ENCODE measurements around the gene MATR3.
A peak's percentile ranks its signal among the peaks of the same experiment; 100 is the strongest.

The MATR3 gene

DNA sequence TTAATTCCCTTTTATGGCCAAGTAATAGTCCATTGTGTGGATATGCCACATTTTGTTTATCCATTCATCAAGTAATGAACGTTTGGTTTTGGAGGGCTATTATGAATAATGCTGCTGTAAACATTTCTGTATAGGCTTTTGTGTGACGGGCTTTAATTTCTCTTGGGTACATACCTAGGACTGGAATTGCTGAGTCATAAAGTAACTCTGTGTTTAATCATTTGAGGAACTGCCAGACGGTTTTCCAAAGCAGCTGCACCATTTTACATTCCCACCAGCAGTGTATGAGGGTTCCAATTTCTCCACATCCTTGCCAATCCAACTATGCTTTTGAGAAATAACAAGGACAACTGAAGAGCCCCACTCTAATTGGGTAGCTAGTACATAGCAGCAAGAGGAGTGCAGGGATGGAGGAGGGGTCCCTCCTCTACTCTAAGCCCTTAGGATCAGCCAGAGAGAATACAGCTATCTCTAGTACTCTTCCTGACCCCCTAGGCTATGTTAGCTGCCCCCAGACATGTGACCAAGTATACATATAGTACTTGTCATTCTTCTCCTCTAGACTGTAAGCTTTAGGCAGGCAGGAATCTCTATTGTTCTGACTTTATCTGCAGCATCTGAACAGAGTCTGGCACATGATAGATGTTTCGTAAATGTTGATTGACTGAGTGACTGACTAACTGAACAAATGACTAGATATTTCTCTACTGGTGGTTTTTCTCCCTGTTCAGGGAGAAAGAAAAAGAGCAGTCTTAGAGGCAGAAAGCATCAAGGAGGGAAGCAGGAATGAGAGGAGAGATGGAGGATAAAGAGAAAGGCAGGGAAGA, 22.1 kb upstream of the MATR3 start:
- no peak for DNase-seq (ENCODE audit: low read depth in 2 of 2)

DNA sequence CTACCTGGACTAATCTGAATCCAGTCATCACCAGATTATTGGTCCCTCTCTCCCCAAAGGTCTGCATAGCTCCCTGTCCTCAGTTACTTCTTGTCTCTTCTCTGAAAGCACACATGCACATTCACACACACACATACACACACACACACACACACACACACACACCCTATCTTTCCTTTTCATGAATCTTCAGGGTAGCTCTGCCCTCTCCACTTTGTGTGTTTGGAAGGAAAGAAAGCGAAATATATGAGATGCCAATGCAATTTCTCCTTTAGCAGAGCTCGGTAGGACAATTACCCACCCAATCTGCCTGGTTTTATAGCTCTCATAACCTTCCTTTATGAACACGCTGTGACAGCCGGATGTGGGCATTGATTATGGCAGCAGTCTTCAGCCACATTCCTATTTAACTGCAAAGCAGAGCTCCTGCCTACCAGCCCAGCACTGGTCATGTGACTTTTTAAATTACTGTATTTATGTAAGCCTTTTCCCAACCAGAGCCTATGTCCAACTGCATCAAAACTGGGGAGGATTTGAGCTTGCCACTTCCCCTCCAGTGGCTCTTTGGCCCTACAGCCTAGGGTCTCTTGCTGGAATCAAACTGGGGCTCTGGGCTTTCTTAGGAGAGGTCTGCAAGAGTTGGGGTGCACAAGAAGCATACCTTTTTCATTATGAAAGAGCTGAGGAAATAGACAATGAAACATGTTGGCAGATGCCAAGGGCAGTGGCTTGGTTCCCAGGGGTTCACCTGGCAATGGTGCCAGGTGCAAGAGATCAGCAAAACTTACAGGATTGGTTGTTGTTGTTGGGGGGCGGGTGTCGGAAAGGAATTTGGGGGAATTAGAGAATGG, 20.8 kb upstream of the MATR3 start:
- no peak for DNase-seq (ENCODE audit: low read depth in 2 of 2)

DNA sequence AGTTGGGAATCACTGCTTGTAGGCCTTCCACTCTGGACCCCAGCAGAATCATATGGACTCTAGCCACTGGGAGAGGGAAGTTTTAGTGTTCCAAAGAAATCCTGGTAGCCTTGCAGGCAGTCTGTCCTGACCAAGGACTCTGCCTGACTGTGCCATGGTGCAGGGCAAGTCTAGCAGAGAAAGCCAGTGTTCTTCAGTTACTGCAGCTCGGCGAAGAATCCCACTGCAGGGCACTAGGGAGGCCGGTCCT, 20.3 kb upstream of the MATR3 start:
- no peak for DNase-seq (ENCODE audit: low read depth in 2 of 2)

DNA sequence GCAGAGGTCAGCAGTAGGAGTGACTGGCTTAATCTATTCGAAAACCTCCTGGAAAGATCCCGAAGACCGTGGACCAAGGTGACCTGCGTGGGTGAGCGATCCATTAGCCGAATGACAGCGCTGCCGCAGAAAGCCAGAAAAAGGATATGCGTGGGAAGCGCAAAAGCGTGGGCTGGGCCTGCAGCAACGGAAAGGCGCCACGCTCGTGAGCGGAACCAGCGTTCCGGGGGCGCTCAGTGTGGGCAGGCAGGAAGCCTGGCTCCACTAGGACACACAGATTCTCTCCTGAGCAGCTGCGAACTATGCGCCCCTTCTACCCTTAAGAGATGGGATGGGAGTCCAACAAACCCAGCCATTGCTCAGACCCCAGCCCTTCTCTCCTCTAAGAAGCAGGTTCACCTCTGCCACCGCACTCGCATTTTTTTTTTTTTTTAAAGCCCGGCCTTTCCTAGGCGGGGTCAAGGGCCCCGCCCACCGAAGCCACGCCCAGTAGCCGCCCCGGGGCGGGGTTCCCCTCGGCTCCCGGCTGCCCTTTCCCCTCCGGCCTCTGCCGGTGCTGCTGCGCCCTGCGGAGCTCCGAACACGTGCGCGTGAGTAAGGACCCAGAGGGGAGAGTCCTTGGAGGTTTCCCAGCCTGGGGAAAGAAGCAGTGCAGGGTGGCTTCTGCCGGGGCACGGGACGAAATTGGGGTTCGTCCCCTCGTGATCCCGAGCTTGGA, 19.8 kb upstream of the MATR3 start:
- DNase-seq (ENCODE audit: low read depth in 2 of 2): peak; percentile 82 to 83

DNA sequence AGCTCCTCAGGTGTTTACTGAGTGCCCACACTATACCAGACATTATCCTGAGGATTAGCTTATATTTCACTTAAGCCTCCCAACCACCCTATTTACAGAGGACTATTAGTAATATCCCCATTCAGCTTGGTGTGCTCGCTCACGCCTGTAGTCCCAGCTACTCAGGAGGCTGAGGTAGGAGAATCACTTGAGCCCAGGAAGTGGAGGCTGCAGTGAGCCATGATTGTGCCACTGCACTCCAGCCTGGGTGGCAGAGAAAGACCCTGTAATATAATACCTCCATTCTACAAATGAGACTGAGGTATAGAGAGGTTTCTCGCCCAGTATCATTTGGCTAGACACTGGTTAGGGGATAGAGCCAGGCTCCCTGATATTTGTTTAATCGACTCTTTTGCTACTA, 18.0 kb upstream of the MATR3 start:
- DNase-seq (ENCODE audit: low read depth in 2 of 2): no peak

DNA sequence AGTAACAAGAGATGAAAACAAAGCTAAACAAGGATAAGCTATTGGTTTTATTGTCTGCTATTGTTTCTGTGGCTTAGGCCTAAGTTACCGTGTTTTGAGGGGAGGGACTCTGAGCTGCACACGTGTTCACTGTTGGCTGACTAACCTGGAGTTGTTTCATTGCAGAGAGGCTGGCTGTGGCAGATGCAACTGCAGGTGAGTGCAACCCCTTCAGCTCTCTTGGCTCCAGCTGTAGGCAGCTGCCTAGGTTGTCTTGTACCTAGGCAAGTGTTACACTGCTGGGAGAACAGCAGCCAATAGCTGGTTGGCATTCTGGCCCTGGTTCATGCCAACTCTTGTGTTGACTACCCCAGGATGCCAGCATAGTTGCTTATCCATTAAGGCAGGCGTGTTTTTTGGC, 17.6 kb upstream of the MATR3 start:
- no peak for DNase-seq (ENCODE audit: low read depth in 2 of 2)

DNA sequence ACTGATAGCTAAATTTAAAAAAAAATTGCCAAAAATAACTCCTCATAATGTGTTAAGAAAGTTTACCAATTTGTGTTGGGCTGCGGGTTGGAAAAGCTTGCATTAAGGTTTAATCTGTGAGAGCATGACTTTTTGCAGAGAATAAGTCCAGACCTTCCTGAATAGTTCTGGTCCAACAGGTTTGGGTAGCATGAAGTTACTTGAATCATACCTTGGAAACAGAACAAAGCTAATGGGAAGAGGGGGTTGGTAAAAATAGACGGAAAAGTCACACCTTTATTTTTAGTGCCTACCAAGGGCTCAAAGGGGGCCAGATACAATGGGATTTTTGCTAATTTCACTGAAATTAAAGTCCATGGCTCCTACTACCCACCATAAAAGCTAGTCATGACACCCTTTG, 17.1 kb upstream of the MATR3 start:
- no peak for DNase-seq (ENCODE audit: low read depth in 2 of 2)

DNA sequence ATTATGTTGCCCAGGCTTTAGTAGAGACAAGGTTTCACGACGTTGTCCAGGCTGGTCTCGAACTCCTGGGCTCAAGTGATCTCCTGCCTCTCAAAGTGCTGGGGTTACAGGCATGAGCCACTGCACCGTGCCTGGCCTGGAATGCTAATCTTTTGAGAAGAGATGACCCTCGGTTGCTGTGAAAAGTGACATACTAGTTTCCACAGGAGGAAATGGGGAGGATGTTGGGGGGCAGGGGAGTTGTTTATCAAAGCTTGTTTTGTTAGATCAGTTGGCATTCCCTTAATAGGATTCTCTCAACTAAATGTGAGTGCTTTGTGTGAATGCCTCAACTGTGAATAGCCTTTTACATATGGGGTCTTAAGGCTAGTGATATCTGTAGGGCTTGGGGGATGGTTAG, 16.4 kb upstream of the MATR3 start:
- no peak for DNase-seq (ENCODE audit: low read depth in 2 of 2)

DNA sequence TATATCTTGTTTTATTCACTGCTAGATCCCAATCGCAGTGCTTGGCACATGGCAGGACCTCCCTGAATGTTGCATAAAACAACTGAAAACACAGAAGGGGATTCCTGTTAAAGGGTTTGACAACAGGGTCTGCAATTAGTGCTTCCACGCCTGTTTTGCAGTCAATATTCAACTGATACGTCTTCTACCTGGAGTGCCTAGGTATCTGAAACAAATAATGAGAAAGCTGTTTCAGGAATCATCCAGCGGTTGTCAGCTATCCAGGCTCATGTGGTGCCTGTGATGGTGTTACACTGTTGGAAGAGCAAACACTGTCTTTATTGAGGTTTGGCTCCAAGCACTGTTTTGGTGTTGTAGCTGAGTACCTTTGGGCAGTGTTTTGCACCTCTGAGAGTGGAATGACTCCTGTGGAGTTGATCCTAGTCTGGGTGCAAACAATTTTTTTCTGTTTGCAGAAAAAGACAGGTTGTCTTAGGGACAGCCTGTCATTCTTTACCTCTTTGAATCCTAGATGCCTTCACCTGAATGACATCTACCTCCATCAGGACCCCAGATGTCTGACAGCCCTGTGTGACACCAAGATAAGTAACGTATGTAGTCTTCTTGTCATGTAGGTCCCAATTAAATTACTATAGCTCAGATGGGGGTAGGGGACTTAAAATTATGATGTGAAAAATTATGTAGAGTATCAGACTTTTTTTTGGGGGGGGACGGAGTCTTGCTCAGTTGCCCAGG, 14.8 kb upstream of the MATR3 start:
- DNase-seq (ENCODE audit: low read depth in 2 of 2): no peak

DNA sequence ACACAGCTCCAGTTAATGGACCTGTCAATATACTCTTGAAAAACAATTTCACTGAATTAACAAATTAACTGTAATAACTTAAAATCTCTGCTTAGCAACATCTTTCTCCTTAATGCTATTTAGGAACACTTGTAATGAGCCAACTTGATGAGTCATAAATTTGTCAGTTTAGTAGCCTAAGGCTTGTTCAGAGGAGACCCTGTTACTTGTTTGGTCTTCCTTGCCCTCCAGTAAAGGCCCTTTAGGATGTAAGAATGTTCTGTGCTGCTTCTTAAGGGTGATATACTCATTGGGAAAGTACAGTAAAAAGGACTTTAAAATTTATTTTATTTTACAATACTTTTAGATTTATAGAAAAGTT, 11.4 kb upstream of the MATR3 start:
- DNase-seq (ENCODE audit: low read depth in 2 of 2): no peak

DNA sequence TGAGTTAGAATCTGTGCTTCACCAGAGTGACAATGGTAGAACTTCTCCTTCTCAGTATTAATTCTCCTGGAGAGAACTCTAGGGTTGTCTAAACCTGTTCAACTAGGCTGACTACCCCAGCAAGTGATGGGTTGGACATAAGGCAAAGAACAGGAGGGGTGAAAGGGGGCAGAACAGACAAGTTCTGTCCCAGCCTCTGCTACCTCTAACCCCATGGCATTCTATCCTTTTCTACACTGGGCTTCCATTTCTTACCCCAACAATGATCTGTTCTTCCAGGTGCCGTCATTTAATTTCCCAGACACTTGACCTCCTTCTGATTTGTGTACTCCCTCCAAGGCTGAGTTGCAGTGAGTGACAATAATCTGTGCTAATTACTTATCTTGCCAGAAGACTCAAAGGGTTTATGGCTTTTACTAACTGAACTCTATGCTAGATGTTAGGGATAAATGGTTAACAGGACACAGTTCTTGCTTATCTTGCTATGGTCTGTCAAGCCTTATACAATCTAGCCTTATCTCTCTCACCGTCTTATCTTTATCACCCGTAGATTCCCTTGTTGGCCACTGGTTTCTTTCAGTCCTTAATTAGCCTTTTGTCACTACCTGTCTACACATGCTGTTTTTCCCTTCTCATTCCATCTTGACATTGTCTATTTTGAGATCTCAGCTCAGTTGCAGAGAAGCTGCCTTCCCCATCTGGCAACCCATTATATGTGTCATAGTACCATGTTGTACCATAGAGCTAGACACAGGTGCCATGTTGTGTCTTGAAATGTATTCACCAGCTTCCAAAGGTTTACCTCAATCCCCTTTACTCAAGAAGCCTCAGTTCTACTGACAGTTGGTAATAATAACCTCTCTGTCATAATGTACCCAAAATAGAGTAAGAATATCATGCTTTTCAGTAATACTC, 10.0 kb upstream of the MATR3 start:
- DNase-seq (ENCODE audit: low read depth in 2 of 2): no peak

DNA sequence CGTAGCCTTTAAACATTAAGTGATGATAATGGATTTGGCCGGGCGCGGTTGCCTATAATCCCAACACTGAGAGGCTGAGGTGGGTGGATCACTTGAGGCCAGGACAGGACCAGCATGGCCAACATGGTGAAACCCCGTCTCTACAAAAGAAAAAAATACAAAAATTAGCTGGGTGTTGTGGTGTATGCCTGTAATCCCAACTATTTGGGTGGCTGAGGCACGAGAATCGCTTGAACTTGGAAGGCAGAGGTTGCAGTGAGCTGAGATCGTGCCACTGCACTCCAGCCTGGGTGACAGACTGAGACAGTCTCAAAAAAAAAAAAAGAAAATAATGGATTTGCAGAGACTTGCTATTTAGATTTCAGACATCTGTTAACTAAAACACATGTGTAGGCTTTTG, 9.2 kb upstream of the MATR3 start:
- DNase-seq (ENCODE audit: low read depth in 2 of 2): no peak

DNA sequence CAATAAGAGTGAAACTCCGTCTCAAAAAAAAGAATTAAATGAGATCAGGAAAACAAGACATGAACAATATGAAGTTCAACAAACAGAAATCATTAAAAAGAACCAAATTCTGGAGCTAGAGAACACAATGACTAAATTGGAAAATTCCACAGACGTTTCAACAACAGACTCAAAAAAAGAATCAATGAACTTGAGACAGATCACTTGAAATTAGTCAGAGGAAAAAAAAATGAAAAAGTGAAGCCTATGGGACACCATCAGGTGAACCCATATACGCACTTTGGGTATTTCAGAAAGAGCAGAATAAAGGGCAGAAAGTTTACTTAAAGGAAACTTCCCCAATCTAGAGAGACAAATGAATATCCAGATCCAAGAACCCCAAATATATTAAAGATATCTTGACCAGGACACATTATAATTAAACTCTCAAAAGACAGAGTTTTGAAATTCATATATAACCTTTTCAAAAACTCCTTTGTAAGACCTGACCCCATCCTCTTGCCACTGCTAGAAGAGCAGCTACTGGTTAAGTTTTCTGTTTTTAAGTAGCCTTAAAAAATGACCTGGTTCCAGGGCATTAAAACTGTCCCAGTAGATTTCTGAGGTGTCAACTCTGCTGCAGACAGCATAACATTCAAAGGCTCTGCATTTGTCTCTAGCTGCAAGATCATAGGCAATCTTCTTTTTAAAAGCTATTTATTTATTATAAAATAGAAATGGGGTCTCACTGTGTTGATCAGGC, 7.7 kb upstream of the MATR3 start:
- DNase-seq (ENCODE audit: low read depth in 2 of 2): no peak

DNA sequence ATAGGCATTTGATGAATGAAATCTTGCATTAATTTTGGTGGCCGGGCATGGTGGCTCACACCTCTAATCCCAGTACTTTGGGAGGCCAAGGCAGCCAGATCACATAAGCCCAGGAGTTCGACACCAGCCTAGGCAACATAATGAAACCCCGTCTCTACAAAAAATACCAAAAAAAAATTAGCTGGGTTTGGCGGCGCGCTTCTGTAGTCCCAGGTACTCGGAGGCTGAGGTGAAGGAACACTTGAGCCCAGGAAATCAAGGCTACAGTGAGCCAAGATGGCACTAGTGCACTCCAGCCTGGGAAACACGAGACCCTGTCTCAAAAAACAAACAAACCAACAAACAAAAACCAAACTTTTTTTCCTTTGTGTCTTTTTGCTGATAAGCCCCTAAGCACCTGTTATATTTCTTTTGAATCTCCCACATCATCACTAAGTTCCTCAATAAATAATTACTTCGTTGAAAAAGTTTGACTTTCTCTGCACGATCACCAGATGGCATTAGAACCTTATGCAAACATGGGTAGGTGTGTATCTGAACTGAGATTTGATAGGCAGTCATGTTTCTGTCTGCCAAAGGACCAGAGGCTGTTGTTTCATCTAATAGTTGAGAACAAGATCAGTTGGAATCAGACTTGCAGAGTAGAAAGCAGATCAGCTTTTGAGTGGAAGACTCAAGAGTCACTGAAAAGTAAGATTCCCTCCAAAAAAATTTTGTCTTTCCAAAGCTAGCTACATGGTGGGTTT, 5.5 kb upstream of the MATR3 start:
- no peak for DNase-seq (ENCODE audit: low read depth in 2 of 2)

DNA sequence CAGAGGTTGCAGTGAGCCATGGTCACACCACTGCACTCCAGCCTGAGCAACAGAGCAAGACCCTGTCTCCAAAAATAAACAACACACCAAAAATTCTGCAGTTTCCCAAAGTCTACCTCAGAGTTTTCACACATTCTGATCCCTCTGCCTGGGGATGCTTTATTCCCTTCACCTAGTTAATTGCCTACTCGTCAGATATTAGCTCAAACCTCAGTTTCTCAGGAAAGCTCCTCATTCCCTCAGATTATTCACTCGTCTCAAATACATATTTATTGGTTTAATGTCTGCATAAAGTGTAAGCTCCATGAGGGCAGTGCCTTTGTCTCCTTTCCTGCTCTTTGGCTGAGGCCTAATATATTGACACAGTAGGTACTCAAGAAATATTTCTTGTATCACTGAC, 2.5 kb upstream of the MATR3 start:
- no peak for DNase-seq (ENCODE audit: low read depth in 2 of 2)

DNA sequence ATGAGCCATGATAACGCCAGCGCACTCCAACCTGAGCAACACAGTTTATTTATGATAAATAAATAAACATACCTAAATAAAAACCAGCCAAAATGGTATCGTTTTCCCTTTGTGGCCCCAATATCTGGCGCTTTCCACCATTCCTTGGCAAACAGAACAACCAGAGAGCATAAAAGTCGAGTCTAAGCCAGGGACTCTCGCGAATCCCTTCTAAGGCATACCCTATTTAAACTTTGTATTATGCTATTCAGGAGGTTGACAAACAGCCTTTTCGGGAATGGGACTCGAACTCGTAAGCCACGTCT, 386 bp upstream of the MATR3 start:
- no peak for DNase-seq (ENCODE audit: low read depth in 2 of 2)

DNA sequence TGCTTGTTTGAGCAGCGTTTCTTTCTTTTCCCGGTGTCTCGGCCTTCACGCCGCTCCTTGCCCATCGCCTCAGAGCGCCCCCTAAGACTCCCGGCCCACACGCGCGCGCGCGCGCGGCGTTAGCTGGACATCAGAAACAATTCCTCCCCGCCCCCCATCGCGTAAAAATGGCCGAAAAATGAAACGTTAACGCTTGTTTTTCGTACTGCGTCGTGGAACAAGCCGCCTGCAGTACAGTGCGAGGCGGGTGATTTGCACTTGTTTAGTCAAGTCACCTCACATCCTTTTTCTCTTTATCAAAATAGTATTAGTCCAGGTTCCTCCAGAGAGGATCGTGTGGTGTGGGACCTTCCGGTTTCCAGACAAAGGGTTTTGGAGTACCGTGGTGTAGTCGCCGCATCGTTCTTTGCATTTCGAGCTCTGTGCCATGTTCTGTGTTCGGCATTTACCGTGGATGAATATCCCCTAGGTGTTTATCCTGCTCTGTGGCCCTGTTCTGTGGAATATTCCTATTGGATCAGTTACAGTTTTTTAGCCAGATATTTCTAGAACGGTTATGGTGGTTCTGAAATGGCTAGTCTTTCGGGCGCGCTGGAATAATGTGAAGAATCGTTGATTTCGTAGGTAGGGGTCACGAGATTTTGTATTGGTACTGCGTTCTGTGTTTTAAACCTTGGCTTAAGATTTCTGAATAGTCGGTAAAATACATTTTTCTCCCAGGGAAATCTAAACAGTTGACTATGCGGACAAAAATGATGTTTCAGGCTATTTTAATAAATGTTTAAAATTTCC, 1.0 kb downstream of the MATR3 start:
- peak; percentile 34 to 47 for DNase-seq (ENCODE audit: low read depth in 2 of 2)

DNA sequence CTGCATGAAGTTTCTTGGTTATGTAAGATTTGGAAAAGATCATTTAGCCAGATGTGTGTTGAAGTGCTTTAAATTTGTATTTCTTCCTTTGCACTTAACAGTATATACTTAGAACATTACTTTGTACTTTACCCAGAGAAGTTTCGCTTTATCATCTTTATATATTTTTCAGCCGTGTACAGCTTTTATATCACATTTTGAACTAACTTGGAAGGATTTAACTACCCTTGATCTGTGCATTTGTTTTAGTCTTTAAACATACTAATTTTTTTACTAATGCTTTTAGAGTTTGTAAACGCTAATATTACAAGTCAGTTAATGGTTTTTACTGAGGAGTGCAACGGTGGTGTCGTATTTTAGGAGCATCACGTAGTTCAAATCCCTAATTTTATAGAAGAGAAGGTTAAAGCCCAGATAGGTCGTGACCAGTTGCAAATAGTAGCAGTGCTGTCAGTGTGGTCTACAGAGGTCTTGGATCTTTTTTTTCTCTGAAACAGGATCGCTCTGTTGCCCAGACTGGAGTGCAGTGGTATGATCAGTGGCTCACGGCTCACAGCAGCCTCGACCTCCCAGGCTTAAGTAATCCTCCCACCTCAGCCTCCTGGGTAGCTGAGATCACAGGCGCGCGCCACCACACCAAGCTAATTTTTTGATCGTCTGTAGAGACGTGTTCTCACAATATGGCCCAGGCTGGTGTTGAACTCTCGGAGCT, 2.0 kb downstream of the MATR3 start:
- no peak for DNase-seq (ENCODE audit: low read depth in 2 of 2)

Data from stimulated activated CD8-positive, alpha-beta memory T cell treated with anti-CD3 and anti-CD28 coated beads, Interleukin-2, amount 100 ng/mL, for 48 hours (primary cell).